Frontal cortex (tissue), 4 donors: Measurements from ENCODE around the gene GATA2. TPM values are rescaled to one million over a fixed set of nuclear protein-coding genes. Genes with fewer than 3 reads are reported as not detected.

ENCODE experiments used
- DNase-seq, 2 donors: peaks; one replicate each; pipeline ENCODE4 v3.0.0; 2012; ENCODE audit warnings: low spot score in 2 of 2
- FAIRE-seq: peaks from 2 replicates; lab custom pipeline; 2012; peaks lifted over from hg19 to GRCh38; lab: Jason Lieb, UNC
- total RNA-seq: library from RNA; depleted of rRNA; stranded (reverse); fragments of >200 nt; gene quantifications from one replicate; pipeline ENCODE4 v1.2.3, GENCODE V29; 2014
- donor health status: control.
- donor health status: control.
- donor health status: control.

The GATA2 gene
- total RNA-seq, 1 donor from 2014 or later: 0.41 TPM

GRCh38 chr3:128478576-128479506 is 14.2 kb downstream of the GATA2 start:
- FAIRE-seq (no peak), DNase-seq (no peak)

- no peak for FAIRE-seq
- DNase-seq: no peak
Observed at GRCh38 chr3:128476659-128477058, 16.3 kb downstream of the GATA2 start.

- DNase-seq: no peak
- FAIRE-seq: no peak
Observed at GRCh38 chr3:128475355-128475754, 17.6 kb downstream of the GATA2 start.

GRCh38 chr3:128473737-128474136 is 19.3 kb downstream of the GATA2 start:
- DNase-seq (no peak), FAIRE-seq (no peak)

- no peak for FAIRE-seq
- no peak for DNase-seq
Observed at GRCh38 chr3:128473180-128473519, 19.9 kb downstream of the GATA2 start.

DNA sequence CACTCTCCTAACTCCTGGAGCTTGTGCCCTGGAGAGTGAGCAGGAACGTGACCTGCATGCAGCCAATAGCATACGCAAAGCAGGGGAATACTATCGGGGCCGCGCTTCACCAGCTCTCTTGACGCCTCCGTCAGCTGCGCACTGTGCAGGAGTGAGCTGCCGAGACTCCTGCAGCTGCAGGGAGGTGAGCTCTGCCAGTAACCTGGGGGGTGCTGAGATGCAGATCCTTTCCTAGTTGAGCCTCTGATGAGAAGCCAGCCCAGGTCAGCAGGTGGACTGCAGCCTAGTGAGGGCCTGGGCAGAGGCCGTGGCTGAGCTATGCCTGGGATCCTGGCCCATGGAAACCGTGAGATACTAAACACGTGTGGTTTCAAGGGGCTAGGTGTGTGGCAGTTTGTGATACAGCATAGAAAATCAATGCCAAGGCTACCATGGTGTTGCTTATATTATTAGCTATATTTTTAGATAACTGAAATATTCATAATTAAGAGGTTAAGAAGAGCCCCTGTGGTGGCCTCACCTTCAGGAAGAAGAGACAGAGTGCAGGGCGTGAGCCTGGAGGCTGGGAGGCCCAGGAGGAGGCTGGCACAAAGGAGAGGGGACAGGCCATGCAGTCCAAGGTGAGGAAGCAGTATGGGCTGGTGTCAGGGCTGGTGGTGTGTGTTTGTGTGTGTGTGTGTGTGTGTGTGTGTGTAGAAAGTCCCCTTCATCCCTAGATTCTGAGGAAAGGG is 20.4 kb downstream of the GATA2 start:
- FAIRE-seq (no peak), DNase-seq (no peak)

DNA sequence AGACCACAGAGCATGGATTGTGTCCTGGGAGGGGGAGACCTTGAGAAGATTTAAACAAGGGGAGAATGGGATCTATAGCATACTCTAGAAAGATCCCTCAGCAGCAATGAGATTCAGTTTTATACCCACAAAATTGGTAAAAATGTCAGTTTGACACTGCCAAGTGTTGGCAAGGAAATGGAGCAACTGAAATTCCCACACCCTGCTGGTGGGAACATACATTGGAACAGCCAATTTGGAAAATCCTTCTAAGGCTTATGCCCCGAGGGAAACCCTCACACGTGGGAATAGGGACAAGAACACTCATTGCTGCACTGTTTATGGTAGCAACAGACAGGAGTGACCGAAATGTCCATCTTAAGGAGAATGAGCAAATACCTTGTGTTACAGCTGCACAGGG is 21.3 kb downstream of the GATA2 start:
- FAIRE-seq (no peak), DNase-seq (no peak)

DNA sequence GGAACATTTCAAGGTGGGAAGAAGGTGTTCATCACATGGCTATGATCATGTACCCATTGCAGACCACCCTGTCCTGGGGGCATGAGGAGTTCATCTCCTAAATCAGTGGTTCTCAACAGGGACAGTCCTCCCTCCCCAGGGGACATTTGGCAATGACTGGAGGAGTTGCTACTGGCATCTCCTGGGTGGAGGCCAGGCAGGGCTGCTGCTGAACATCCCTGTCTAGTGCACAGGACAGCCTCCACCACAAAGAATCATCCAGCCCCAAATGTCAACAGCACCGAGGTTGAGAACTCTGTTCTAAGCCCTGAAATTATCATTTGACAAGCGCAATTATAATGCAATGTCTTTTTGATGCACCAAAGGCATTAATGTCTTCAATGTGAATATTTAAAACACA is 21.9 kb downstream of the GATA2 start:
- FAIRE-seq: no peak

GRCh38 chr3:128470134-128470899 is 22.7 kb downstream of the GATA2 start:
- FAIRE-seq (no peak), DNase-seq (no peak)

More for the DNA sequence above, 21.9 kb downstream of the GATA2 start:
- no peak for DNase-seq

DNA sequence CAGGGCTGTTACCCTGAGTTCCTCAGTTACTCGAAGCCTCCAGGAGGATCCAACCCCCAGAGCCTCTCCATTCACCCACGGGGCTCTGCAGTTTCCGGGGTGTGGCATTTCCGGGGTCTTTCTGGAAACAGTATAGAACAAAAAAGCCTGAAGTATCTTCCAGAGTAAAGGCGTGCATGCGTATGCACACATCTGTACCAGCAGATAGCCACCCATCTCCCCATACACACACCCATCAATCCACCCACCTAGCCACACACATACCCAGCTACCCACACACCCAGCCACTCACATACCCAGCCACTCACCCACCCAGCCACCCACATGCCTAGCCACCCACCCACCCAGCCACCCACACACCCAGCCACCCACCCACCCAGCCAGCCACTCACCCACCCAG is 23.4 kb downstream of the GATA2 start:
- DNase-seq: no peak
- no peak for FAIRE-seq

DNA sequence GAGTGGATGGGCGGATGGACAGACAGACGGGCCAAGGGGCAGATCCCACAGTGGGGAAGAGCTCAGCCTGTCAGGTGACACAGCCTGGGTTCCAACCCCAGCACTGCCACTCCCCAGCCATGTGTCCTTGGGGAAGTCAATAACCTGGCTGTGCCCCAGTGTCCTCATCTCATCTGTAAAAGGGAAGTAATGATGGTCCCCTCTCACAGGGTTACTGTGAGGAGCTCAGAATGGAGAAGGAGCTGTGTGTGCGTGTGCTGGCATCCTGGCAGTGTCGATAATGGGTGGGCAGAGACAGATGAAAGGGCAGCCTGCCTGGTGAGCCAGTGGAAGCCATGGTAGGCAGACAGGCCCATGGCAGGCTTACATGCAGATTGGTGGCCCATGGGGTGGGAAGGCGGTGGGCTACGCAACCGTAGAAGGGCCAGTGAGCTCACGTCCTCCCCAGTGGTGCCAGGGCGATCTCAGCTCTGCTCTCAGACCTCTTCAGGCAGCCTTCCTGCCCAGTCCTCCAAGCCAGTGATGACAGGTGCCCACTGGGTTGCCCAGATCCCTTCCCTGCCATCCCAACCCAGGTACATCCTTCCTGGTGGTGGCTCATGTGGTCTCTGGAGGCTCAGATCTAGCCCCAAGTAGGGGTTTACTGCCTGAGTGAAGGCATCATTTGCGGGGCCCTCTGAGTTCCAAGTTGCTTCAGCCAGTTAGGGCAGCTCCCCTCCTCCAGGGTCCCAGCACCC is 24.0 kb downstream of the GATA2 start:
- no peak for FAIRE-seq
- no peak for DNase-seq

DNA sequence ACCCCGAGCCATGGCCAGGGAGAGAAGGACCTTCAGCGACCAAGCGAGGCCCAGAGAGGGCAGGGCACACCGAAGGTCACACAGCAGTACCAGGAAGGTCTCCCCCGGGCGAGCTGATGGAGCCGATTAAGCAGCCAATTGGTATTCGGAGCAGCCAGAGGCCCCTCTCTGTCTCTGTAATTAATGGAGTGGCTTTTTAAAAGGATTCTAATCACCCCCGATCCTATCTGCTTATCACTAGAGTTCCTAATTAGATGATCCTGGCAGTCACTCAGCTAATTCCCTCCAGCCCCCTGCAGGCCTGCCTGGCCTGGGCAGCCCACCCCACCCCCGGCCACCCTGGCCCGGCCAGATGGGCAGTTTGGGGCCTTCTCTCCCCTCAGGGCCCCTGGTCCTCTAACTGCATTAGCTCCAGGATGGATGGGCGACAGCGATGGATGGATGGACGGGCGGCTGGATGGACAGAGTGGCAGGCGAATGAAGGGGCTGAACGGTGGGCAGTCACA is 24.7 kb downstream of the GATA2 start:
- no peak for DNase-seq

GRCh38 chr3:128466840-128467541 is 26.0 kb downstream of the GATA2 start, which contains the start of gene DNAJB8:
DNAJB8 (minus strand) TSS chr3:128466890; CDS start chr3:128463245, 3,645 bp downstream.
- DNase-seq: no peak
- no peak for FAIRE-seq

More for the DNA sequence above, 24.7 kb downstream of the GATA2 start:
- FAIRE-seq: no peak

DNA sequence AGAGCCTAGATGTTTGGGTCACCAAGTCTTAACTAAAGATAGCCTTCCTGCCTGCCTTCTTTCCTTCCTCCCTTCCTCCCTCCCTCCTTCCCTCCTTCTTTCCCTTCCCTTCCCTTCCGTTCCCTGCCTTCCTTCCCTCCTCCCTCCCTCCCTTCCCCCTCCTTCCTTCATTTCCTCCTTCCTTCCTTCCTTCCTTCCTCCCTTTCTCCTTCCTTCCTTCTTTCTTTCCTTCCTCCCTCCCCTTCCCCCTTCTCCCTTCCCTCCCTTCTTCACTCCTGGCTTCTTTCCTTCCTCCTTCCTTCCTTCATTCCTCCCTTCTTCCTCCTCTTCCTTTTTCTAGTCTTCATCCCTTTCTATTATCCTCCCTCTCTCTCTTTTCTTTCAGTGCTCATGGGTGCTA is 28.3 kb downstream of the GATA2 start:
- FAIRE-seq (no peak), DNase-seq (no peak)

DNA sequence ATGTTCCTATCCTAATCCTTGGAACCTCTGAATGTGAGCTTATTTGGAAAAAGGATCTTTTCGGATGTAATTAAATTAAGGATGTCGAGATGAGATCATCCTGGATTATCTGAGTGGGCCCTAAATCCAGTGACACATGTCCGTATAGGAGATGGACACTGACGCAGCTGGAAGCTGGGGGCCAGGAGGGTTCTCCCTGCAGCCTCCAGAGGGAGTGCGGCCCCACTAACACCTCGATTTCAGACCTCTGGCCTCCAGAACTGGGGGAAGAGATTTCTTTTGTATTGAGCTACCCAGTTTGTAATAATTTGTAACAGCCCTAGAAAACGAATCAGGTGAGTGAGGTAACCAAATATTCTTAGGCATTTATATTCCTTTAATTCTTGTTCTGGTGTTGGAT is 28.8 kb downstream of the GATA2 start:
- DNase-seq (no peak), FAIRE-seq (no peak)

GRCh38 chr3:128463771-128464170 is 29.2 kb downstream of the GATA2 start:
- DNase-seq (no peak), FAIRE-seq (no peak)

DNA sequence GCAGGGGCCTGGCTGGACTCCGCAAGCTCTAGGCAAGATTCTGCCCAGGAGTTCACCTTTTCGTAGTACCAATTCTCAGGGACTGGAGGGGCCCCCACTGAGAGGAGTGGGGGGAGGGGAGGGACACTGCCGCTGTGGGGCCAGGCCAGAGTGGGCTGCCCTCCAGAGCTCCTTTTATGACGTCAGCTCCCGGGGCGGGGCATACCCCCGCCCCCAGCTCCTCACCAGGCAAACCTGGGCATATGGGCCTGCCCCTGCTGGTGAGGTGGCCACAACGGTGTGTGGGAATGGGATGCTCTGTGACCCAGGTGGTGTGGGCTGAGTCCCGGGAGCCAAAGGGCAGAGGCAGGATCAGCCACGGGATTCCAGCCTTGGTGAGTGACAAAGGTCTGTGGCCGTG is 29.6 kb downstream of the GATA2 start:
- DNase-seq: no peak
- FAIRE-seq: no peak

DNA sequence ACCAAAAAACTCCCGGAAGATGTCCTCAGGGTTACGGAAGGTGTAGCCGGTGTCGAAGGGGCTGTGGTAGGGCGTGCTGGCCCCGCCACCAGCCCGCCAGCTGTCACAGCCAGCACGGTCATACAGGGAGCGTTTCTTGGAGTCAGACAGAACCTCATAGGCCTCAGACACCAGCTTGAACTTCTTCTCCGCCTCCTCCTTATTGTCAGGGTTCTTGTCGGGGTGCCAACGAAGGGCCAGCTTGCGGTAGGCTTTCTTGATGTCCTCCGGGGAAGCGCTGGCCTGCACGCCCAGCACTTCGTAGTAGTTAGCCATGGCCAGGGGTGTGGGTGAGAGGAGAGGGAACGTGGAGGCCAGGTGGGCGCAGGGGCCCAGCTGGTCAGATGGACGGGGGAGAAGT is 30.1 kb downstream of the GATA2 start:
- DNase-seq (no peak), FAIRE-seq (no peak)

DNA sequence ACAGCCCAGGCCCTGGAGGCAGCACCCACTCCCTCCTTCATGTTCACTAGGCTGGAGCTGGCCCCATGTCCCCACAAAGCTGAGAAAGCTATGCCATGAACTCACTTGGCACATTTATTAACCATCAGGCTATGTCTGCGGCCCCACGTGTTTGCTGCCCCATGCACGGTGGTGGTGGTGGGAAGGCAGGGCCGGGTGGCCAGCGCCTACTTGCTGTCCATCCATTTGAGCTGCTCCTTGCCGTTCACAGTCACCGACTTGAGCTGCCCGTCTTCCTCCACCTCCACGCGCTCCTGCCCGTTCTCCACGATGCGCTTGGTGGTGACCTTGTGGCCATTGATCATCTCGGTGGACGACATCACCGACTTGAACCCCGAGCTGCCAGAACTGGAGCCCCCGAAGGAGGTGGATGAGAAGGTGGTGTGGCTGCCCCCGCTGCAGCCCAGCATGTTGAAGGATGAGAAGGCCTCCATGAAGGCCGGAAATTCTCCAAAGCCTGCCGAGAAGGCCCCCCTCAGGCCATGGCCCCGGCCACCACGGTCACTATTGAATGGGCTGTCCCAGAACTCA is 30.6 kb downstream of the GATA2 start:
- FAIRE-seq (no peak), DNase-seq (no peak)
